Osteocyte (in vitro differentiated cells): ENCODE measurements around the gene P2RX5. TPM values are rescaled to one million over a fixed set of nuclear protein-coding genes. Genes with fewer than 3 reads are reported as not detected.
"Not testable (repeated sequence)": the region's sequence is repeated elsewhere in the genome, so short reads cannot be mapped to it uniquely, and the experiment has no call there.

ENCODE experiments used
- DNase-seq: peaks from one replicate; pipeline ENCODE4 v3.0.0; 2021; ENCODE audit warnings: mixed read lengths; ENCODE audit not compliant: unreplicated experiment; ENCODE audit errors: extremely low spot score
- H3K27ac Mint-ChIP-seq: one replicate; pipeline ENCODE4 v1.8.0; 2021; ENCODE audit warnings: mild to moderate bottlenecking, mixed read lengths; ENCODE audit not compliant: unreplicated experiment
- H3K27me3 Mint-ChIP-seq: one replicate; pipeline ENCODE4 v1.8.0; 2021; ENCODE audit warnings: mixed read lengths; ENCODE audit not compliant: unreplicated experiment
- H3K36me3 Mint-ChIP-seq: one replicate; pipeline ENCODE4 v1.8.0; 2021; ENCODE audit warnings: mixed read lengths; ENCODE audit not compliant: unreplicated experiment
- H3K4me1 Mint-ChIP-seq: one replicate; pipeline ENCODE4 v1.8.0; 2021; ENCODE audit warnings: mixed read lengths; ENCODE audit not compliant: unreplicated experiment
- H3K4me3 Mint-ChIP-seq: one replicate; pipeline ENCODE4 v1.8.0; 2021; ENCODE audit warnings: mild to moderate bottlenecking, moderate library complexity, mixed read lengths; ENCODE audit not compliant: unreplicated experiment
- H3K9me3 Mint-ChIP-seq: one replicate; pipeline ENCODE4 v1.8.0; 2021; ENCODE audit warnings: mixed read lengths; ENCODE audit not compliant: unreplicated experiment
- CTCF ChIP-seq: fragments of 200-600 bp; sonication (generic); IDR thresholded peaks from 2 replicates; pipeline ENCODE4 v1.5.0; 2021; ENCODE audit warnings: antibody characterized with exemption, mild to moderate bottlenecking, moderate library complexity
- total RNA-seq: library from RNA; stranded (reverse); gene quantifications from 2 replicates; pipeline ENCODE4 v1.2.1, GENCODE V29; 2021

The P2RX5 gene
- total RNA-seq, 1 donor from 2014 or later, result 0.43 TPM

- DNase-seq, result no peak
- Mint-ChIP-seq H3K36me3 (peaks cover 33% of the 10 kb centered on the region), H3K27ac (no peak overlapping the region), H3K27me3 (no peaks in the 10 kb centered on the region), H3K9me3 (no peaks in the 10 kb centered on the region), H3K4me3 (no peak overlapping the region), H3K4me1 (no peaks in the 10 kb centered on the region)
- no peak for TF ChIP-seq CTCF
Observed at GRCh38 chr17:3712811-3713463, 17.0 kb upstream of the P2RX5 start.

DNA sequence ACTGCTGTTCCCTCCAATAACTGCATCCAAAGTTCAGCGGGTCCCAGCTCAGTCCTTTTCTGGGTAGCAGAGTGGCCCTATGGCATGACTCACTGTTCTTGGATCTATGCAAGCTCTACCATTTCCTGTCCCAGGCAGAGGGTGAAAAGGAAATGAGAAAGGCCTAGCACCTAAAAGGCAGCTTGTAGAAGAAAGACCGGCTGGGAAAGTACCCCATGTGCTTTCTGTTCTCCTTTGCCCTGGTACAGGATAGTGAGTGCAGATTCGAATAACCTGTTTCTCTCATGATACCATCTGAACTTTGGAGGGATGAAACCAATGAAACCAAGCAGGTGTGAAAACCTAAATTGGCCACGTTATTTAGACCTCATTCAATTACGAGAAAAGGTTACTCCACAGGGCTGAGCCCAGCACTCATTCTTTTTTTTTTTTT is 15.0 kb upstream of the P2RX5 start:
- no peak for DNase-seq
- Mint-ChIP-seq H3K27ac (no peak overlapping the region), H3K4me1 (no peaks in the 10 kb centered on the region), H3K36me3 (peaks cover 22% of the 10 kb centered on the region), H3K27me3 (no peaks in the 10 kb centered on the region), H3K9me3 (no peaks in the 10 kb centered on the region), H3K4me3 (no peak overlapping the region)
- no peak for TF ChIP-seq CTCF

DNA sequence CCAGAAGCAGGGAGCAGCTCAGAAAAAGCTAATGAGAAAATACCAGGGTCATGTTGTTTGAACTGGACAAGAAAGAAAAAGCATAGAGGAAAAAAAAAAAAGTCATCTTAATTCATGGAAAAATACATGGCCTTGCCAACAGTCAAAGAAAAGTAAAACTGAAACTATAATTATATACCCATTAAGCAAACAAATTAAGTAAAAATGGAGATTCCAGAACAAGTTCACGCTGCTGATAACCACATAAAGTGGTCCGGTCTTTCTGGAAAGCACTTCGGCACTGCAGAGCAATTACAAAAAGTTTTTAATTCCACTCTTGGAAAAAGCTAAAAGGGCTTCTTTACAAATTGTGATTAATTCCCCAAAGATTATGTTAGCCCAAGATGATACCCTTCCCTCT is 12.4 kb upstream of the P2RX5 start:
- Mint-ChIP-seq H3K9me3 (no peaks in the 10 kb centered on the region), H3K4me1 (no peaks in the 10 kb centered on the region), H3K27me3 (no peaks in the 10 kb centered on the region), H3K27ac (no peak overlapping the region), H3K36me3 (peaks cover 13% of the 10 kb centered on the region), H3K4me3 (no peak overlapping the region)
- no peak for DNase-seq
- TF ChIP-seq CTCF, result no peak

DNA sequence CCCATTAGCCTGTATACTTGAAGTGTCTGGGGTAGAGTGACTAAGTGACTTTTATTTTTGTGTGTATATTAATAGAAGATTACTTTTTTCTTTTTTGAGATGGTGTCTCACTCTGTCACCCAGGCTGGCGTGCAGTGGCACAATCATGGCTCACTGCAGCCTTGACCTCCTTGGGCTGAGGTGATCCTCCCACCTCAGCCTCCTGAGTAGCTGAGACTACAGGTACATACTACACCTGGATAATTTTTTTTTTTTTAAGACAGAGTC is 9.7 kb upstream of the P2RX5 start:
- not testable (repeated sequence) for DNase-seq, H3K27me3 Mint-ChIP-seq, H3K4me1 Mint-ChIP-seq, H3K9me3 Mint-ChIP-seq, H3K36me3 Mint-ChIP-seq, H3K27ac Mint-ChIP-seq, H3K4me3 Mint-ChIP-seq

DNA sequence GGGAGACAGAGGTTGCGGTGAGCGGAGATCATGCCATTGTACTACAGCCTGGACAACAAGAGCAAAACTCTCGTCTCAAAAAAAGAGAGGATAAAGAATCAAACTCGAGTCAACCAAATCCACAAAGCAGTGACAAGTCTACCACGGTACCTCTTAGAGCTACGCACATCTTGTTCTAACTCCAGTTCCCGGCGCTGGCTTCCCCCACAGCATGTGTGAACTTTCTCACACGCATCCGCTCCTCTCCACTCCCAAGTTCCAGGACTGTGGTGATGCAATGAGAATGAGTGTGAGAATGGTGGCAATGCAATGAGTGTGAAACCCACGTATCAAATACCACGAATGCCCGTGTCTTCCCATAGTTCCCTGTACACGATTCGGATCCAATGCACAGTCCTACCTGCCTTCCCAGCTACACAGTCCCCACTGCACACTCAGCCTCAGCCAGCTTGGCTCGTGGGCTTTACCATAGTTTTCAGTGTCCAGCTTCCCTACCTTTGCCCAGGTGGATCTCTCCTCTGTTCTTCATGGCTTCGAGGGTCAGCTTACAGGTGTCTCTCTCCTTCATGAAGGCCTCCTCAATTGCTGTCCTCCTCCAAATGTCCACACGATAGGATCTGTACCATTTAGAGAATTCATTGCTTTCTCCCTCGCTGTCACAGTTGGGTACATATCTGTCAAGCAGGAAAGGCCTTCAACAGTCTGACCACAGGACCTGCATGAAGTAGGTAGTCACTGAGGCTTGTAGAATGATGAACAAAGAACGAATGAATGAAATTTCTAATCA is 9.2 kb upstream of the P2RX5 start:
- Mint-ChIP-seq H3K36me3 (peaks cover 2% of the 10 kb centered on the region), H3K4me3 (no peak overlapping the region), H3K4me1 (no peaks in the 10 kb centered on the region), H3K9me3 (no peaks in the 10 kb centered on the region), H3K27me3 (no peaks in the 10 kb centered on the region), H3K27ac (no peak overlapping the region)
- DNase-seq, result no peak
- no peak for TF ChIP-seq CTCF

GRCh38 chr17:3702041-3702539 is 6.1 kb upstream of the P2RX5 start:
- H3K27ac Mint-ChIP-seq, DNase-seq, H3K4me3 Mint-ChIP-seq, H3K4me1 Mint-ChIP-seq, H3K36me3 Mint-ChIP-seq, H3K9me3 Mint-ChIP-seq: not testable (repeated sequence)
- H3K27me3 Mint-ChIP-seq, result peaks cover 11% of the 10 kb centered on the region
